Kidney (tissue), 14 donors: ENCODE results near the gene DRC1. TPM values are rescaled to one million over a fixed set of nuclear protein-coding genes. Genes with fewer than 3 reads are reported as not detected.

ENCODE experiments used
- DNase-seq, 5 donors: peaks; one replicate each; pipeline ENCODE4 v3.0.0-alpha.2; 2013 to 2020
- FAIRE-seq: peaks from 2 replicates; lab custom pipeline; 2012; peaks lifted over from hg19 to GRCh38; lab: Jason Lieb, UNC
- H3K27ac ChIP-seq, 2 donors: one replicate each; pipeline ENCODE4 v1.7.0; 2013; ENCODE audit warnings: low read depth in 2 of 2, low read length in 2 of 2, inconsistent platforms in 1 of 2
- H3K27me3 ChIP-seq: one replicate; pipeline ENCODE4 v1.7.1; 2013; ENCODE audit warnings: low read length, inconsistent platforms; ENCODE audit not compliant: control insufficient read depth, insufficient read depth
- H3K36me3 ChIP-seq, 3 donors: one replicate each; pipeline versions ENCODE4 v1.7.0 to v1.7.1; 2013; ENCODE audit warnings: low read length in 3 of 3, control low read depth in 1 of 3, inconsistent platforms in 1 of 3; ENCODE audit not compliant: insufficient read depth in 3 of 3, control insufficient read depth in 2 of 3
- H3K4me1 ChIP-seq, 3 donors: one replicate each; pipeline versions ENCODE4 v1.7.0 to v1.7.1; 2013; ENCODE audit warnings: low read length in 3 of 3, inconsistent platforms in 1 of 3, low read depth in 1 of 3; ENCODE audit not compliant: control insufficient read depth in 2 of 3, insufficient read depth in 2 of 3
- H3K4me3 ChIP-seq, 3 donors: one replicate each; pipeline versions ENCODE4 v1.7.0 to v1.8.1; 2013; ENCODE audit warnings: low read length in 3 of 3, control low read depth in 1 of 3, inconsistent platforms in 1 of 3
- H3K9ac ChIP-seq, 3 donors: one replicate each; pipeline versions ENCODE4 v1.7.0 to v1.7.1; 2013; ENCODE audit warnings: low read length in 3 of 3, control low read depth in 1 of 3, inconsistent platforms in 1 of 3
- H3K9me3 ChIP-seq, 3 donors: one replicate each; pipeline versions ENCODE4 v1.7.0 to v1.7.1; 2013; ENCODE audit warnings: low read length in 3 of 3, control low read depth in 1 of 3, inconsistent platforms in 1 of 3; ENCODE audit not compliant: control insufficient read depth in 2 of 3, insufficient read depth in 1 of 3
- intact Hi-C: fragments of 100-400 bp; cut with DNase I; formaldehyde crosslinking; loops from one replicate; pipeline ENCODE4 v1.11.1; 2022
- polyA plus RNA-seq: library from polyadenylated mRNA; stranded (reverse); fragments of 350-450 nt; fragmentation: Illumina TruSeq; extraction: RNeasy Lipid Tissue Mini Kit (QIAGEN cat#74804); gene quantifications from one replicate; pipeline ENCODE4 v1.2.3, GENCODE V29; 2014; ENCODE audit warnings: low read depth, low replicate concordance; ENCODE audit not compliant: insufficient read depth
- total RNA-seq: library from RNA; stranded (reverse); fragmentation: NEBNext Ultra II Directional; extraction: Animal tissue kit (Norgen Biotek cat#: 25700); gene quantifications from one replicate; pipeline ENCODE4 v1.2.1, GENCODE V29; 2021
- TF ChIP-seq, protein P1 (sequence below): IDR thresholded peaks from 3 replicates; pipeline ENCODE4 v1.5.1; 2012; ENCODE audit warnings: mild to moderate bottlenecking, moderate library complexity, borderline replicate concordance; ENCODE audit not compliant: insufficient read depth; ENCODE audit errors: extremely low read depth
- donor health status: control.
- donor health status: control.
- donor health status: control.
- donor health status: control.
- donor health status: control.
- donor health status: DM: yes; HTN: yes; CAD: no.
- donor health status: Normal renal cell carcinoma (clear cell type).

DRC1 gene
- total and polyA plus RNA-seq, 2 donors from 2014 or later: 0.76 TPM; not detected in 1

GRCh38 chr2:26491563-26492167 is 89.9 kb downstream of the DRC1 start:
- FAIRE-seq: no peak
- DNase-seq: no peak
- H3K36me3 ChIP-seq: no peaks in the 10 kb centered on the region

GRCh38 chr2:26492749-26493515 is 91.2 kb downstream of the DRC1 start:
- Histone ChIP-seq H3K27ac (no peak overlapping the region), H3K27me3 (no peaks in the 10 kb centered on the region), H3K9ac (no peak overlapping the region), H3K36me3 (no peaks in the 10 kb centered on the region), H3K4me1 (no peaks in the 10 kb centered on the region), H3K4me3 (no peak overlapping the region), H3K9me3 (no peaks in the 10 kb centered on the region)
- peak in 1 of 5 donors; percentile 49 for DNase-seq
- no peak for FAIRE-seq
- intact Hi-C loops: no loop called here
- TF ChIP-seq, protein P1, sequence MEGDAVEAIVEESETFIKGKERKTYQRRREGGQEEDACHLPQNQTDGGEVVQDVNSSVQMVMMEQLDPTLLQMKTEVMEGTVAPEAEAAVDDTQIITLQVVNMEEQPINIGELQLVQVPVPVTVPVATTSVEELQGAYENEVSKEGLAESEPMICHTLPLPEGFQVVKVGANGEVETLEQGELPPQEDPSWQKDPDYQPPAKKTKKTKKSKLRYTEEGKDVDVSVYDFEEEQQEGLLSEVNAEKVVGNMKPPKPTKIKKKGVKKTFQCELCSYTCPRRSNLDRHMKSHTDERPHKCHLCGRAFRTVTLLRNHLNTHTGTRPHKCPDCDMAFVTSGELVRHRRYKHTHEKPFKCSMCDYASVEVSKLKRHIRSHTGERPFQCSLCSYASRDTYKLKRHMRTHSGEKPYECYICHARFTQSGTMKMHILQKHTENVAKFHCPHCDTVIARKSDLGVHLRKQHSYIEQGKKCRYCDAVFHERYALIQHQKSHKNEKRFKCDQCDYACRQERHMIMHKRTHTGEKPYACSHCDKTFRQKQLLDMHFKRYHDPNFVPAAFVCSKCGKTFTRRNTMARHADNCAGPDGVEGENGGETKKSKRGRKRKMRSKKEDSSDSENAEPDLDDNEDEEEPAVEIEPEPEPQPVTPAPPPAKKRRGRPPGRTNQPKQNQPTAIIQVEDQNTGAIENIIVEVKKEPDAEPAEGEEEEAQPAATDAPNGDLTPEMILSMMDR: no peak

More at GRCh38 chr2:26491563-26492167, 89.9 kb downstream of the DRC1 start:
- intact Hi-C loops: no loop called here
- H3K27me3 ChIP-seq: no peaks in the 10 kb centered on the region
- no peaks in the 10 kb centered on the region for H3K4me1 ChIP-seq
- no peak overlapping the region for H3K27ac ChIP-seq
- H3K9me3 ChIP-seq: no peaks in the 10 kb centered on the region
- no peak overlapping the region for H3K9ac ChIP-seq
- no peak overlapping the region for H3K4me3 ChIP-seq
- TF ChIP-seq, protein P1: no peak

DNA sequence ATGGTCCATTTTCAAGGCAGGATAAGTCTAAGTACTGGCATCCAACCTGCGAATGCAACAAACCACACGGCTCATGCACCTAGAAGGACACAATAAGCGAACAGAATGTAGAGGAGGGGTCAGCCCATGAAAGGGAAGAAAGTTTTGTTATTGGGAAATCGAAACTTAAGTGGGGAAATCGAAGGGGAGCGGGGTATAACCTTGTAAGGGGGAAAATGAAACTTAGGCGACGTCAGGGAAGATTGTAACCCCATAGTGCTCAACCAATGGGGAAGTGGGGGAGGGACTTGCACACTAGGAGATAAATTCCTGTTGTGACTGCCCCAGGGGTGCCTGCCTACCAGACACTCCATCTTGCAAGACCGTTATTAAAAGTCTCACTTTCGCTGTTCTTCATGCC is 91.8 kb downstream of the DRC1 start:
- Histone ChIP-seq H3K36me3 (no peaks in the 10 kb centered on the region), H3K27me3 (no peaks in the 10 kb centered on the region), H3K4me1 (no peaks in the 10 kb centered on the region), H3K27ac (no peak overlapping the region), H3K9ac (no peak overlapping the region), H3K4me3 (no peak overlapping the region), H3K9me3 (no peaks in the 10 kb centered on the region)
- TF ChIP-seq, protein P1: no peak
- FAIRE-seq: no peak
- intact Hi-C loops: no loop called here
- DNase-seq: no peak
